Fibroblast of mammary gland (primary cell): ENCODE measurements around the gene UGT2B17.
"Not testable (repeated sequence)": the region's sequence is repeated elsewhere in the genome, so short reads cannot be mapped to it uniquely, and the experiment has no call there.

Source experiments
- DNase-seq: peaks from one replicate; pipeline ENCODE4 v3.0.0-alpha.2; 2010; ENCODE audit warnings: low read depth
- H3K4me3 ChIP-seq: 2 replicates; pipeline ENCODE4 v1.5.1; 2011; ENCODE audit warnings: low read depth, mild to moderate bottlenecking, low read length, moderate library complexity; ENCODE audit not compliant: control insufficient read depth
- TF ChIP-seq, protein P1 (sequence below): conservative IDR thresholded peaks from 2 replicates; pipeline ENCODE4 v1.5.1; 2011; ENCODE audit warnings: low read depth, low read length, inconsistent platforms; ENCODE audit not compliant: control insufficient read depth, insufficient read depth

UGT2B17 gene

DNA sequence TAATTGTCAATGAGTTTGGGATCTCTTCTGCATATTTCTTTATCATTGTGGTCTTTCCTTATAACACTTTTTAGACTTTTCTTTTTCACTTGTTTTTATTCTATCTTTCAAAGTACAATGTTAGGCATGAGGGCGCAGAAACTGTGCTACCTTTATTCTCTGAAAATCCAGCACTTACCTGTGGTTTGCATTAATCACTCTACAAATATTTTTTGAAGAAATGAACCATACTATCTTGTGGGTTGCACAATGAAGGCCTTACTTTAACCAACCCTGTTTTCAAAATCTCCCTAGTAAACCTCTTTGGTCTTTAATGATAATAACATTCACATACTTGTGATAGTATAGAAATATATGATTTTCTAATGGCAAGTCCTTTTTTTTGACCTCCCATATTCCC is 11.0 kb downstream of the UGT2B17 start:
- not testable (repeated sequence) for H3K4me3 ChIP-seq, DNase-seq

DNA sequence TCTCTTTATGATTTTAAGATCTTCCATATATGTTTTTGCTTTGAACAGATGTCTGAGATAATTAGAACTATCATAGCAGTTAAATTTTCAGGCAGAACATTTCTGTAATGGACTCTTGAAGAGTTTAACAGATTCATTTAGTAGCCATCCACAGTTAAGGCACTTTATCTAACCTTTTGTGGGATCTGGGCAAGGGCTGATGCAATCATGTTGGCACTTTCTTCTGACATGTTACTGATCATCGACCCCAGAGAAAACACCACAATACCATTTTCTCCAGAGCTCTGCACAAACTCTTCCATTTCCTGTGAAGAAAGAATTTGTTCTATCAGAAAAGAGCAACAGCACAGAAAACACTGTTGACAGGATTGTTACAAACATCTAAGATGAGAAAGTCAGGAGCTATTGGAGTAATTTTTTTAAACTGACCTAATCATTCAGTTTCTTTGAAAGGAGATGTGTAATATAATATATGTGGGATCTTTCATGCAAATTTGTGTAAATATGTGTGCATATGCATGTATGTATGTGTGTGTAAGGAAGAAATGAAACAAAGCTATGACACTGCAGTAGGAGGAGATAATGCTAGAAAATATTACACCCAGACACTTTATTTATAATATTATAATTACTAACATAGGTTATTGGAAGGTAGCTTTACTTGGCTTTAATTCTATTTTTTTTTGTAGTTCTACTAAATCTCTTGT is 15.6 kb downstream of the UGT2B17 start:
- not testable (repeated sequence) for DNase-seq, H3K4me3 ChIP-seq

DNA sequence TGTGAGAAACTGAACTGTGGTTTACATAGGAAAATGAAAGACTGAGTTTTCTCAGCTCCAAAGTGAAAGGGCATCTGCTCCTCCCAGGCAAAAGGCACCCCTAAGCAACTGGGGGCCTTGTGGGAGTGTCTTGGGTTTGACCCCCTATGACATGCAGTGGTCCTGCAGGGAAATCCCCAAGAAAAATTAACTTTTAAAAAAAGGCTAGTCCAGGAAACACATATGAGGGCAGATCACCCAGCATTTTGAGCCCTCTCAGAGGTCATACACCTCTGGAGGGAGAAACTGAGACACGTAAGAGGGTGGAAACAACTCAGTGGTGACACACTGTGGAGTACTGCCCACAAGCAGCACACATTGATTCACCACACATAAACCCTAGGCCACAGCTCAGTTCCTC is 22.3 kb downstream of the UGT2B17 start:
- not testable (repeated sequence) for DNase-seq, H3K4me3 ChIP-seq

DNA sequence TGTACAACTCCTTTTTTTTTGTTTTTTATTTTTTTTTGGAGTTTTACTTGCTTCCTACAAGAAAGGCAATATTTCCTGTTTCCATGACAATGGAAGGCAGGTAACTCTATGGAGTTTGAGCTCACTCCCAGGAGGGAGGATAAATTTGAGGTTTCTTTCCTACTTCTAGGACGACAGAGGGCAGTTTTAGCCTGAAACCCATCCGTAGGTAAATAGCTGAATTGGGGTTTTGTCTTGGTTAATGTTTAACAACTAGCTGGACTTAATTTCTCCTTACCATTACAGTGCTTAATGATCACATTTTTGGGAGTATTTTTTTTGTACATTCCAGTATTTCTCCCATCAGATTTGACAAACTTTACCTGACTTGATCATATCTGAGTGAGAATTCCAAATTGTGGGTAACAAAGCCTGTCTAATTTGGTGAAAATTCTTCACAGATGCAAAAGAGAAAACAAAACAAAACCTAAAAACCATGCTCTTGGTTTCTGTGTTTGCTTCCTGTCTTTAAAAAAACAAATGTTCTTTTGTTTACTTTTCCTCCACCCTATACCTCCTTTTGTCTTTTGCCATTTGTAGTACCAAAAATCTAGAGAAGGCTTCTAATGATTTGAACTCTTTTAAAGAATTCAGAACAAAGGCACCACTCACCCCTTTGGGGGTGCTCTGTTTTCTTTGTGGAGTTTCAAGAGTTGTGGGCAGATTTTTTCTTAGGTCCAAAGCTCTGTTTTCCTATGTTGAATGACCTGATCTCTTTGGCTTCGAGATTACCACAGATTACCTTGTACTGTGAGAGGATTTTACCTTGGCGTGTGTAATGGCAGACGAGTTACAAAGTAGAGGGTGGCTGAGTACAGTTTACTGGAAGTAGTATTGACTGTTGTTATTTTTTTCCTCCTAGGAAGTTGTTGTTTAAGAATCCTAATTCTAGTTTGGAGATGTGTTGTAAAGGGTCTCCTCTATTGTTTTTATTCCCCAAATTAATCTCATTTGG is 23.0 kb downstream of the UGT2B17 start:
- not testable (repeated sequence) for H3K4me3 ChIP-seq, DNase-seq

DNA sequence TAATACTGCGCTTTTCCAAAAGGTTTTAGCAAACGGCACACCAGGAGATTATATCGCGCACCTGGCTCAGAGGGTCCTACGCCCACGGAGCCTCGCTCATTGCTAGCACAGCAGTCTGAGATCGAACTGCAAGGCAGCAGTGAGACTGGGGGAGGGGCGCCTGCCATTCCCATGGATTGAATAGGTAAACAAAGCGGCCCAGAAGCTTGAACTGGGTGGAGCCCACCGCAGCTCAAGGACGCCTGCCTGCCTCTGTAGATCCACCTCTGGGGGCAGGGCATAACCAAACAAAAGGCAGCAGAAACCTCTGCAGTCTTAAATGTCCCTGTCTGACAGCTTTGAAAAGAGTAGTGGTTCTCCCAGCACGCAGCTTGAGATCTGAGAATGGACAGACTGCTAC is 33.4 kb downstream of the UGT2B17 start:
- DNase-seq, H3K4me3 ChIP-seq: not testable (repeated sequence)

DNA sequence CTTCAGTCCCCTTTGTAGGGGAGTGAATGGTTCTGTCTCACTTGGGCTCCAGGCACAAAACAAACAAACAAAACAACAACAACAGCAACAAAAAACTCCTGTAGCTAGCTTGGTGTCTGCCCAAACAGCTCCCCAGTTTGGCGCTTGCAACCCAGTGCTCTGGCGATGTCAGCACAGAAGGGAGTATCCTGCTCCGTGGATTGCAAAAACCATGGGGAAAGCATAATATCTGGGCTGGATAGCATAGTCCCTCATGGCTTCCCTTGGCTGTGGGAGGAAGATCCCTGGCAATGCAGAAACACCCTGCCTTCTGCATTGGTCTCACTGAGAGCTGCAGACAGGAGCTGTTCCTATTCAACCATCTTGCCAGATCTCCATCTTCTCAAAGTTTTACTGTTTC is 39.7 kb downstream of the UGT2B17 start:
- H3K4me3 ChIP-seq: no peak overlapping the region
- no peak for DNase-seq
- TF ChIP-seq, protein P1, sequence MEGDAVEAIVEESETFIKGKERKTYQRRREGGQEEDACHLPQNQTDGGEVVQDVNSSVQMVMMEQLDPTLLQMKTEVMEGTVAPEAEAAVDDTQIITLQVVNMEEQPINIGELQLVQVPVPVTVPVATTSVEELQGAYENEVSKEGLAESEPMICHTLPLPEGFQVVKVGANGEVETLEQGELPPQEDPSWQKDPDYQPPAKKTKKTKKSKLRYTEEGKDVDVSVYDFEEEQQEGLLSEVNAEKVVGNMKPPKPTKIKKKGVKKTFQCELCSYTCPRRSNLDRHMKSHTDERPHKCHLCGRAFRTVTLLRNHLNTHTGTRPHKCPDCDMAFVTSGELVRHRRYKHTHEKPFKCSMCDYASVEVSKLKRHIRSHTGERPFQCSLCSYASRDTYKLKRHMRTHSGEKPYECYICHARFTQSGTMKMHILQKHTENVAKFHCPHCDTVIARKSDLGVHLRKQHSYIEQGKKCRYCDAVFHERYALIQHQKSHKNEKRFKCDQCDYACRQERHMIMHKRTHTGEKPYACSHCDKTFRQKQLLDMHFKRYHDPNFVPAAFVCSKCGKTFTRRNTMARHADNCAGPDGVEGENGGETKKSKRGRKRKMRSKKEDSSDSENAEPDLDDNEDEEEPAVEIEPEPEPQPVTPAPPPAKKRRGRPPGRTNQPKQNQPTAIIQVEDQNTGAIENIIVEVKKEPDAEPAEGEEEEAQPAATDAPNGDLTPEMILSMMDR: no peak

DNA sequence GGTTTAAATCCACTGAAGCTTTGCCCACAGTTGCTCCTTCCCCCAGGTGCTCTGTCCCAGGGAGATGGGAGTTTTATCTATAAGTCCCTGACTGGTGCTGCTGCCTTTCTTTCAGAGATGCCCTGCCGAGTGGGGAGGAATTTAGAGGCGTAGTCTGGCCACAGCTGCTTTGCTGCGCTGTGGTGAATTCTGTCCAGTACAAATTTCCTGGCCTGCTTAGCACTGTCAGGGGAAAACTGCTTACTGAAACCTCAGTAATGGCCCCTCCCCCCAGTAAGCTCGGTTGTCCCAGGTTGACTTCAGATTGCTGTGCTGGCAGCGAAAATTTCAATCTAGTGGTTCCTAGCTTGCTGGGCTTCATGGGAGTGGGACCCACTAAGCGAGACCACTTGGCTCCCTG is 40.1 kb downstream of the UGT2B17 start:
- DNase-seq: no peak
- no peak overlapping the region for H3K4me3 ChIP-seq
- TF ChIP-seq, protein P1: no peak

DNA sequence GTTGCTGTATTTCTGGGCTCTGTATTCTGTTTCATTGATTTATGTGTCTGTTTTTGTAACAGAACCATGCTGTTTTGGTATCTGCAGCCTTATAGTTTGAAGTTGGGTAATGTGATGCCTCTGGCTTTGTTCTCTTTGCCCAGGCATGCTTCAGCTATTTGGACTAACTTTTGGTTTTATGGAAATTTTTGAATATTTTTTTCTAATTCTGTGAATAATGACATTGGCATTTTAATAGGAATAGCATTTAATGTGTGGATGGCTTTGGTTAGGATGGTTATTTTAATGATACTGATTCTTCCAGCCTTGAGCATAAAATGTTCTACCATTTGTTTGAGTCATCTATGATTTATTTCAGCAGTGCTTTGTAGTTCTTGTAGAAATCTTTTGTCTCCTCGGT is 53.9 kb downstream of the UGT2B17 start:
- not testable (repeated sequence) for H3K4me3 ChIP-seq, DNase-seq

DNA sequence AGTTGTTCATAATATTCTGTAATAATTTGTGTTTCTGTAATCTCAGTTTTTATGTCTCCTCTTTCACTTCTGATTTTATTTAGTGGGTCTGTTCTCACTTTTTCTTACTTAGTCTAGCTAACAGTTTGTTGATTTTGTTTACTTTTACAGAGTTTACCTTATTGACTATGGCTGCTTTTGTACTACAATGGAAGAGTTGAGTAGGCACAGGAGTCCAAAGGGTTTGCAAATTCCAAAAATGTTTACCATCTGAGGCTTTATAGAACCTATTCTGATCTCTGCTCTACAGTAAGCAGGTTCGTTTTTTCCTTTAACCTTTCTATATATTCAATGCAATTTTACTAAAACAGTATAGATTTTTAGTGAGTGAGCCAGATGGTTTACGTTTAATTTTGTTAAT is 55.1 kb downstream of the UGT2B17 start:
- no peak for DNase-seq
- TF ChIP-seq, protein P1: no peak
- no peak overlapping the region for H3K4me3 ChIP-seq

DNA sequence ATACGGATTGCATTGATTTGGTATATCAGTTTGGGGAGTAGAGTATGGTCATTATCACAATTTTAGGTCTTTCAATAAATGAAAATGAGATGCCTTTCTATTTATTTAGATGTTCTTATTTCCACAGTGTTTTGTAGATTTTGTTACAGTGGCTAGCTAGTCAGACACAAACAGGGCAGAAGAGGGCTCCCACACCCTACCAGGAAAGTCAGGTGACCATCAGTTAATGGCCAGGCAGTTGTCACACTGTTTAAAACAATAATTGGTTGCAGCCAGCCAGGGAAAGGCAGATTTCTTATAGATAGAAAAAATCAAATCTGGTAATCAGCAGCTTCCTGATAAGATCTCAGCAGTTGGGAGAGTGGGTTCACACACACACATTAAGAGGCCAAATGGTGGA is 57.2 kb downstream of the UGT2B17 start:
- TF ChIP-seq, protein P1: no peak
- DNase-seq: no peak
- H3K4me3 ChIP-seq: no peak overlapping the region

DNA sequence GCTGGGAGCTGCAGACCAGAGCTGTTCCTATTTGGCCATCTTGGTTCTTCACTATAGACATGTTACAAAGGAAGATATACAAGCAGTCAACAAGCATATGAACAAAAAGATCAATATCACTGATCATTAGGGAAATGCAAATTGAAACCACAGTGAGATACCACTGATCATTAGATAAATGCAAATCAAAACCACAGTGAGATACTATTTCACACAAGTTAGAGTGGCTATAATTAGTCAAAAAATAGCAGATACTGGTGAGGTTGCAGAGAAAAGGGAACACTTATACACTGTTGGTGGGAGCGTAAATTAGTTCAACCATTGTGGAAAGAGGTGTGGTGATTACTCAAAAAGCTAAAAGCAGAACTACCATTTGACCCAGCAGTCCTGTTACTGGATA is 70.7 kb downstream of the UGT2B17 start:
- H3K4me3 ChIP-seq, DNase-seq: not testable (repeated sequence)

DNA sequence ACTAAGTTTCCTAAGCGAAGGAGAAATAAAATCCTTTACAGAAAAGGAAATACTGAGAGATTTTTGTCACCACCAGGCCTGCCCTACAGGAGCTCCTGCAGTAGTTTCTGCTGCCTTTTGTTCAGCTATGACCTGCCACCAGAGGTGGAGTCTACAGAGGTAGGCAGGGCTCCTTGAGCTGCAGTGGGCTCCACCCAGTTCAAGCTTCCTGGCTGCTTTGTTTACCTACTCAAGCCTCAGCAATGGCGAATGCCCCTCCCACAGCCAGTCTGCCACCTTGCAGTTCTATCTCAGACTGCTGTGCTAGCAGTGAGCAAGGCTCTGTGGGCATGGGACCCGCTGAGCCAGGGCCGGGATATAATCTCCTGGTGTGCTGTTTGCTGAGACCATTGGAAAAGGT is 71.3 kb downstream of the UGT2B17 start:
- H3K4me3 ChIP-seq, DNase-seq: not testable (repeated sequence)

DNA sequence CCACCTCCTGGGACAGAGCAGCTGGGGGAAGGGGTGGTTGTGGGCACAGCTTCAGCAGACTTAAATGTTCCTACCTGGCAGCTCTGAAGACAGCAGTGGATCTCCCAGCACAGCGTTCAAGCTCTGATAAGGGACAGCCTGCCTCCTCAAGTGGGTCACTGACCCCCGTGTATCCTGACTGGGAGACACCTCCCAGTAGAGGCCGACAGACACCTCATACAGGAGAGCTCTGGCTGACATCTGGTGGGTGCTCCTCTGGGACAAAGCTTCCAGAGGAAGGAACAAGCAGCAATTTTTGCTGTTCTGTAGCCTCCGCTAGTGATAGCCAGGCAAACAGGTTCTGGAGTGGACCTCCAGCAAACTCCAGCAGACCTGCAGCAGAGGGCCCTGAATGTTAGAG is 72.7 kb downstream of the UGT2B17 start:
- DNase-seq, H3K4me3 ChIP-seq: not testable (repeated sequence)
